Ammon's horn (tissue), 1 donor: ENCODE measurements around the gene POLL.
"Not testable (repeated sequence)": the region's sequence is repeated elsewhere in the genome, so short reads cannot be mapped to it uniquely, and the experiment has no call there.

Experiments used
- DNase-seq: peaks from one replicate; pipeline ENCODE4 v3.0.0-alpha.2; 2016; ENCODE audit warnings: low spot score

The POLL gene

DNA sequence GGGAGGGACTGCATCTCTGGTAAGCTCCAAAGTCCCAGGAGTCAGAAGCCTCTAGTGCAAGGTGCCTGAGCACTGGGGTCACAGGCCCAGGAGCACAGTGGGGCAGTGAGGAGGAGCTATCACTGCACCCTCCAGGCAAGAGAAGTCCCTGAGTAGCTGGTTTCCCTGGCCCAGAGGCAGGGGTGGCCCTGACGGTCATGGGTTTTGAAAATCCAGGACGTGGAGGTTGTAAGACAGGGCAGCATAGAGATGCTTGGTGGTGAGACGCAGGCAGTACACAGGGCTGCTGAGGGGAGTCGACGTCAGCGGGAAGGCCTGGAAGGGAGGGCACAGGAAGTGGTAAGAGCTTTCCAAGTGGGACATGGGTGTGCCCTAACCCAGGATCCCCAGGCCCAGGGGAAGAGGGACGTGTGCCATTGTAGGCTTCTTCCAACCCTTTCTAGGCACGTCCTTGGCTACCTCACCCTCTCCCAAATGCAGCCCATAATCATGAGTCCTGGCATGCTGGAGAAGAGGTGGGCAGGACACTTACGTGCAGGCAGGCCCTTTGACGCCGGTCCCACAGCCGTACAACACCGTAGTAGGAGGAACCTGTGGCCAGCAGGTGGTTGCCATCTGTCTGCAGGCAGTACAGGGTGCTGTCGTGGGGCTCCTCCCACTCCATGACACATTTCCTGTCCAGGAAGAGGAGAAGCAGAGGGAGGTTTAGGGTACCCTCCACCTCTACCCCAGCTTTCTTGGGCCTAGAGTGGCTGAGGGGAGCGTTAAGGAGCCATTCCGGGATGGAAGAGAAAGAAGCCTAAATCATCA, 23.2 kb upstream of the POLL start:
- no peak for DNase-seq

GRCh38 chr10:101609481-101609880, 21.4 kb upstream of the POLL start:
- DNase-seq: no peak

- DNase-seq: no peak
These were observed 19.1 kb upstream of the POLL start for GRCh38 chr10:101607124-101607523.

DNA sequence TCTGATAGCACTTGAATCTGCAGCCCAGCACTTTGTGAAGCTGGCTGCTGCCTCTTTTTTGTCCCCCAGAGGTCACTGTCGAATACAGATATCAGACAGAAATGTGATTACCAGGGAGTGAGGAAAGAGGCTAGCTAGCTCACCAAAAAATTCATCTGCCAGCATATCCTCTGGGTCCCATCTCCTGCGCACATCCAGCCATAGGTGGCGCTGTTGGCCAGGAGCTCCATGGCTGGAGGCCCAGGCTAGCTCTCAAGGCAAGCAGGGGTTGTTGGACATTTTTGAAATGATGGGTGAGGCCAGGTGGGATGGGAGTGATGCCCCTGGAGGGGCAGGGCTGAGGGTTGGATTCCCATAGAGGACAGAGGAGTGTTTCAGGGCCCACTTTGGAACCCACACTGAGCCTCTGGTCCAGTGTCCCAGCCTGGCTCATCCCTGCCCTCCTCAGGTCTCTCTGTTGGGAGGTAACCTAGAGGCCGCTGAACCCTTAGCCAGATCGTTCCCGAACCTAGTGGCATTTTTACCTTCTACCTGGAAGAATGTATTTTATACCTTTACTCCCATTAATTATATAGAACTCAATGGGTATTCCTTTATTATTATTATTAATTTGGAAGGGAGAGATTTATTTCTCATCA, 14.8 kb upstream of the POLL start:
- DNase-seq: peak; percentile 85

DNA sequence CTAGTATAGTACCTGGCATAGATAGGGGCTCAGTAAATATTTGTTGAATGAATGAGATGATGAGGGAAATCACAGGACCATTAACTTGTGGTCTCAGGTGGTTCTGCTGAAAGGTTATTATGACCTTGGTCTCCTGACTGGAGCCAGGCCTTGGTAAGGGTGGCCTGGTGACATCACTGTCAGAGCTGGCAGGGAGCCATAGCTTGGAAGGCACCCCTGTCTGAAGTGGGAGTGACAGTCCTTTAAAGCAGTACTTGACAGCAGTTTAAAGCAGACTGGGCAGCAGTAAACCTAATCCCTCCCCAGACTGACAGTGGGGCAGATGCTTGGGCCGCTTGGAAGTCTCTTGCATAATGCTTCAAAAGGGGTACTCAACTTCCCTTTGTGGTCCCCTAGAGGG, 13.5 kb upstream of the POLL start:
- DNase-seq: no peak

DNA sequence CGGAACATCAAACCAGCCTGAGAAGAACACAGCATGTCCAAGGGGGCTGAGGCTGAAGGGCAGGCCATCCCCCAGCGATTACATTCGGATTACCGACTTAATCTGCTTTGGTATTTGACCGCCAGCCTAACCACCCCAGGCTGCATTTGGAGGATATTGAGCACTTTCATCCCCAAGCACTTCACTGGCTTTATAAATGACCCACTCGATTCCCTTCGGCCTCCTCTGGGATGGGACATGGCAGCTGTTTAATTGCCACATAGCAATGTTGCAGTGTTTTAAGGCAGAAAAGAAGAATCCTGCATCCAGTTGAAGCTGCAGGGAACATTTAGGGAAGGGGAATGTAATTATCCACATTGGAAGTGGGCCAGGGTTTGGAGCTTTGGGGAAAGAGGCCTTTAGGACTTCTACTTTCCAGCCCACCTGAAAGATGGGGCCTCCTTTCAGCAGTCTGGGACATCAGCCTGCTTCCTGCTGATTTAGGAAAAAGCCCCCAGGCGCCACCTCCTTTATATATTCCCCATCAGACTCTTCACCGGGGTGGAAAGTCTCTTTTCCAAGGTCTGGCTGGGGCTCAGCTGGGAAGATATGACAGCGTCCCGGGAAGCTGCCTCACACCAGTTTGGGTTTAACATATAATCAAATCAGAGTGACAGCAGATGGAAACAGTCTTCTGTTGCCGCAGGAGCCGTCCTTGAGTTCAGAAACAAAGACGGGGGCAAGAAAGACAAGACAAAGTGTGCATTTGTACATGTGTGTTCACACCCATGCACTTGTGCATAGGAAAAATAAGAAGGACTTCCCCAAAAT, 9.2 kb upstream of the POLL start:
- DNase-seq: no peak

DNA sequence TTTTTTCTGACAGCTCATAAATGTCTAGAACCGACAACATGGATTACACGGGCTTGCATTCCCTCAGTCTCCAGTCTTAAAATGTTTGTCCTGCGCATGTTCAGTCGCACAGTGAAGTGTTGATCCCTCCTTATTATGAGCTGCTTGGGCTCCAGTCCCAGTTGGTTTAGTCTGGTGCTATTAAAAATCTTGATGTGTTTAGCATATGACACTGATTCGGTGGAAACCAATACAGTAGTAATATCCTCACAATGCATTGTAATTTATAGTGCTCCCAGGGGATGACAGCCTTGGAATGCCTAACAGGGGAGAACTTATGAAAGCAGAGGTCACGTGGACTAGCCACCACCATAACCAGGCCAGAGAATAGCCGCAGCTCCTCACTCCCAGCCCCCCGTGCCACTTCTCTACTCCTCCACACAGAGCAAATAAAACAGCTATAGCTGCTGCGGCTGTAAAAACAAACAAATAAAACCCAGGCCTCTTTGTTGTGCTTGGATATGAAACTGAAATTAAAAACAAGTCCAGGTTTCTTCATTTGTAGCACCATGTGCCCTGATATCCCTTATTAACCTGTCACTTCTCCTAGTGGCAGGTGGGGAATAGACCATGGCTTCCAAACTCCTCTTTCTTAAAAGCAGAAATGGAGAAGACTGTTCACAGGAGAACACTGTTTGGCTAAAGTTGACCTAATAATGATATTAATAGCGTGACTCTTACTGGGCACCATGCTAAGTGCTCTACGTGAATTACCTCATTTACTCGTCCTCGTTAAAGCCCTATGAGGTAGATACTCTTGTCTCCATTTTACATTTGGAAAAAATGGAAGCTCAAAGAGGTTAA, 7.8 kb upstream of the POLL start:
- no peak for DNase-seq

- DNase-seq: not testable (repeated sequence)
These were observed 5.3 kb upstream of the POLL start for GRCh38 chr10:101593331-101593730.

- DNase-seq: no peak
These were observed 822 bp upstream of the POLL start for GRCh38 chr10:101588879-101589278.

GRCh38 chr10:101585841-101586240, 2.2 kb downstream of the POLL start:
- no peak for DNase-seq

- DNase-seq: no peak
These were observed 7.3 kb downstream of the POLL start for GRCh38 chr10:101580486-101581399.

DNA sequence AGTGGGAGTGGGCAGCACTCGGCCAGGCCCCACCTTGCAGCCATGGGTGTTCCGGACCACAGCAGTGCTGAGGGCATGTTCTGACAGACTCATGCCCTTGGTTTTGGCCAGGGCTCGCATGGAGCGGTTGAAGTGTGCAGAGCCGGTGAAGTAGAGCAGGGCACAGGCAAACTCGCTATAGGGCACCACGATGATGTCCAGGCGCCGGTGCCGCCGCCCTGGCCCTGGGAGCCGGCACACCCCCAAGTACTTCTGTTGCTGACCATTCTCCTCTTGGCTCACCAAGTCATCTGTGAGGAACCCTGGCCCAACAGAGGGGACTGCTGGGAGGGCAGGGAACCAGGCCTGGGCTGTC, 8.6 kb downstream of the POLL start:
- DNase-seq: no peak

GRCh38 chr10:101578803-101579515, 9.1 kb downstream of the POLL start:
- DNase-seq: no peak

DNA sequence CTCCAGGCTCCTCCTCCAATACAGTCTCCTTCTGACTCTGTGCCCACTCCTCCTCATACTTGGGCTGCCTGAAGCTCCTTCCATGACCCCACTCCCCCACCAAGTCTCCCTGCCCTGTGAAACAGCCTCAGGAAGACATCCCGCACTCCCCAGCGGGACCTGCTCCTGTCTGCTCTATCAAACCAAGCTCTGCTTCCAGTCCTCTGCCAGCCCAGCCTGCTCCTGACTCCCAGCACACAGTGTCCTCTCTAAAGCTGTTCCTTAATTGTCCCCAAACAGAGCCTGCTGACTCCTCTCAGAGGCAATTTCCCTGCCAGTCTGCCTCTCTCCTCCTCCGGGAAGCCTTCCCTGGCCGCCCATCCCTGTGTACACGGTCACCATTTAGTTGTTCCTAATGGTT, 9.9 kb downstream of the POLL start:
- no peak for DNase-seq

GRCh38 chr10:101577121-101577871, 10.8 kb downstream of the POLL start:
- DNase-seq: no peak

GRCh38 chr10:101576211-101576863, 11.7 kb downstream of the POLL start:
- DNase-seq: no peak

DNA sequence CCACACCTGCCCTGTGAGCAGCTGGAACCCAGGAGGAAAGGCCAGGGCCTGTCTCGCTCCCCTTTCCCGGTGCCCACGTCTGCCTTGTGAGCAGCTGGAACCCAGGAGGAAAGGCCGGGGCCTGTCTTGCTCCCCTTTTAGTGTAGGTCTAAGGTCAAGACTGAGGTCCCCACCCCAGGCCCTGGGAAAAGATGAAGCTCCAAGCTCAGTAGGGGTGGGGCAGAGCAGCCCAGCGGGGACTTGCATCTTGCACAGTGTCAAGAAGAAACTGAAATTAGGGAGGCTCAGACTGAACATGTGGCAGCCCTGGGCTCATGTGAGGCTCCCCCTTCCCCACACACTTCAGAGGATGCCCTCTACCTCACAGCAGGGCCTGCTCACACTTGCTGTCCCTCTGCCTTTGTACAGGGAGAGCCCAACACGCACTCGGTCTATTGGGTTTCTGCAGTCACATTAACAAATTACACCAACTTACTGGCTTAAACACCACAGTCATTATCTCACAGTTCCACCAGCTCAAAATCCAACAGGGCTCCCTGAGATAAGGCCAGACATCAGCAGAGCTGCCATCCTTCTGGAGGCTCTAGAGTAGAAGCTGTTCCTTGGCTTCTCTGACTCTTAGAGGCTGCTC, 12.4 kb downstream of the POLL start:
- DNase-seq: no peak

- no peak for DNase-seq
These were observed 13.0 kb downstream of the POLL start for GRCh38 chr10:101575091-101575490.
